Trophoblast cell (in vitro differentiated cells and primary cell): ENCODE results near the gene UBE2S.

ENCODE experiments used
- DNase-seq, 2 donors: peaks; one replicate each; pipeline ENCODE4 v3.0.0-alpha.2; 2016
- H2AFZ ChIP-seq: 2 replicates; pipeline ENCODE4 v1.6.1; 2013; ENCODE audit warnings: low read length, moderate library complexity, mild to moderate bottlenecking; ENCODE audit not compliant: insufficient read depth, poor library complexity
- H2AK5ac ChIP-seq: 2 replicates; pipeline ENCODE4 v1.6.1; 2013; ENCODE audit warnings: mild to moderate bottlenecking, low read length
- H2BK120ac ChIP-seq: 2 replicates; pipeline ENCODE4 v1.6.1; 2013; ENCODE audit warnings: low read length, mild to moderate bottlenecking, moderate library complexity; ENCODE audit not compliant: insufficient read depth, poor library complexity
- H2BK12ac ChIP-seq: 2 replicates; pipeline ENCODE4 v1.6.1; 2013; ENCODE audit warnings: mild to moderate bottlenecking, low read length, moderate library complexity
- H2BK5ac ChIP-seq: 2 replicates; pipeline ENCODE4 v1.6.1; 2013; ENCODE audit warnings: low read length, low read depth, moderate library complexity, mild to moderate bottlenecking; ENCODE audit not compliant: poor library complexity
- H3K14ac ChIP-seq: 2 replicates; pipeline ENCODE4 v1.6.1; 2013; ENCODE audit warnings: mild to moderate bottlenecking, low read length
- H3K18ac ChIP-seq: 2 replicates; pipeline ENCODE4 v1.6.1; 2013; ENCODE audit warnings: mild to moderate bottlenecking, low read length
- H3K23ac ChIP-seq: 2 replicates; pipeline ENCODE4 v1.6.1; 2013; ENCODE audit warnings: low read length
- H3K27ac ChIP-seq: 2 replicates; pipeline ENCODE4 v1.5.1; 2013; ENCODE audit warnings: low read depth, mild to moderate bottlenecking, inconsistent platforms, low read length, moderate library complexity
- H3K27me3 ChIP-seq: 2 replicates; pipeline ENCODE4 v1.6.1; 2013; ENCODE audit warnings: inconsistent platforms, mild to moderate bottlenecking, low read length, moderate library complexity; ENCODE audit not compliant: insufficient read depth
- H3K36me3 ChIP-seq, 2 experiments: 1 replicate in 1 of 2; 2 replicates in 1 of 2; pipeline ENCODE4 v1.6.1; 2013; ENCODE audit warnings: low read length in 2 of 2, mild to moderate bottlenecking in 2 of 2, moderate library complexity in 1 of 2; ENCODE audit not compliant: insufficient read depth in 2 of 2, control insufficient read depth in 1 of 2
- H3K4ac ChIP-seq: 2 replicates; pipeline ENCODE4 v1.6.1; 2013; ENCODE audit warnings: low read depth, mild to moderate bottlenecking, low read length, moderate library complexity
- H3K4me1 ChIP-seq, 2 experiments: 1 replicate in 1 of 2; 2 replicates in 1 of 2; pipeline ENCODE4 v1.6.1; 2013; ENCODE audit warnings: low read length in 2 of 2, mild to moderate bottlenecking in 2 of 2, moderate library complexity in 1 of 2; ENCODE audit not compliant: insufficient read depth in 2 of 2, control insufficient read depth in 1 of 2
- H3K4me2 ChIP-seq: 2 replicates; pipeline ENCODE4 v1.6.1; 2013; ENCODE audit warnings: inconsistent platforms, mild to moderate bottlenecking, low read length, moderate library complexity
- H3K4me3 ChIP-seq: 2 replicates; pipeline ENCODE4 v1.5.1; 2013; ENCODE audit warnings: mild to moderate bottlenecking, low read depth, low read length, inconsistent platforms
- H3K79me1 ChIP-seq: one replicate; pipeline ENCODE4 v1.6.1; 2013; ENCODE audit warnings: low read length
- H3K79me2 ChIP-seq: 2 replicates; pipeline ENCODE4 v1.6.1; 2013; ENCODE audit warnings: low read length, mild to moderate bottlenecking; ENCODE audit not compliant: control insufficient read depth, insufficient read depth, poor library complexity
- H3K9ac ChIP-seq: 2 replicates; pipeline ENCODE4 v1.6.1; 2013; ENCODE audit warnings: mild to moderate bottlenecking, low read length
- H3K9me3 ChIP-seq: 2 replicates; pipeline ENCODE4 v1.6.1; 2013; ENCODE audit warnings: low read depth, mild to moderate bottlenecking, control low read depth, inconsistent platforms, low read length; ENCODE audit not compliant: insufficient read depth
- H4K12ac ChIP-seq: 2 replicates; pipeline ENCODE4 v1.6.1; 2013; ENCODE audit warnings: low read depth, mild to moderate bottlenecking, low read length, moderate library complexity
- H4K8ac ChIP-seq: 2 replicates; pipeline ENCODE4 v1.6.1; 2013; ENCODE audit warnings: low read depth, mild to moderate bottlenecking, low read length, moderate library complexity
- H4K91ac ChIP-seq: one replicate; pipeline ENCODE4 v1.6.1; 2013; ENCODE audit warnings: low read depth, mild to moderate bottlenecking, low read length, moderate library complexity
- WGBS: extraction: QIAGEN DNeasy Blood & Tissue Kit; methylation state at CpG from one replicate; pipeline ENCODE4 v1.1.7; 2013; ENCODE audit warnings: missing lambda C conversion rate; ENCODE audit not compliant: insufficient read length, insufficient coverage; ENCODE audit errors: extremely low coverage; 5-methylcytosine and 5-hydroxymethylcytosine counted together

UBE2S gene

GRCh38 chr19:55350620-55351315 lies 56.8 kb downstream of the UBE2S start:
- H3K9ac ChIP-seq: no peak overlapping the region
- H2BK120ac ChIP-seq: no peak overlapping the region
- peaks cover 8% of the 10 kb centered on the region for H3K9me3 ChIP-seq
- no peak overlapping the region for H2BK5ac ChIP-seq
- H2BK12ac ChIP-seq: no peak overlapping the region
- H3K4me3 ChIP-seq: no peak overlapping the region
- H3K23ac ChIP-seq: no peak overlapping the region
- no peak overlapping the region for H4K91ac ChIP-seq
- H3K4me1 ChIP-seq: peaks cover 6 to 21% of the 10 kb centered on the region in 2 experiments
- no peak overlapping the region for H4K8ac ChIP-seq
- no peak overlapping the region for H3K4me2 ChIP-seq
- no peaks in the 10 kb centered on the region for H3K79me2 ChIP-seq
- H2AK5ac ChIP-seq: no peak overlapping the region
- no peak overlapping the region for H4K12ac ChIP-seq
- no CpG with 5 or more reads among the region's 11 CpGs for WGBS
- no peak overlapping the region for H3K14ac ChIP-seq
- peaks cover 18 to 24% of the 10 kb centered on the region in 2 experiments for H3K36me3 ChIP-seq
- DNase-seq: no peak
- H2AFZ ChIP-seq: no peak overlapping the region
- no peak overlapping the region for H3K27ac ChIP-seq
- no peak overlapping the region for H3K4ac ChIP-seq
- H3K79me1 ChIP-seq: peaks cover 1% of the 10 kb centered on the region
- no peak overlapping the region for H3K18ac ChIP-seq
- peaks cover 16% of the 10 kb centered on the region for H3K27me3 ChIP-seq
